ENCODE results near the gene TP53INP2. TPM values are rescaled to one million over a fixed set of nuclear protein-coding genes. Genes with fewer than 3 reads are reported as not detected.
A peak's percentile ranks its signal among the peaks of the same experiment; 100 is the strongest.

Gene TP53INP2
- total RNA-seq, 4 donors from 2014 or later, result 11.8 to 40.8 (median 36.2) TPM

DNA sequence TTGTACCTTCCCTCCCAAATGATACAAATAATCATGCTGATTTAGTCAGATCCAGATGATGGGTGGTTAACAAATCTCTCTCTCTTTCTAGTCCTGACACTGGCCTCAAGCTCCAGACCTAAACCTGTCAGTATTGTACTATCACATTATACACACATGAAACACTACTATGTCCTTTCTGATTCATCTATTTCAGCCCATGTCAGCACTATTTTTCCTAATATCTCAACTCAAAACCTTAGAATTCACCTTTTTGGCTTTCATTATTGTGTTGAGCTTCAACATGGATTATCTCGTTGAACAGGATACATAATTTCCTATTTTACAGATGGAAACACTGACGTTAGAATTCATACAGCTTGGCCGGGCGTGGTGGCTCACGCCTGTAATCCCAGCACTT lies 30.7 kb upstream of the TP53INP2 start:
- peaks cover 6 to 23% (median 13%) of the 10 kb centered on the region in 3 donors for H3K4me1 ChIP-seq
- TF ChIP-seq POLR2A (IDR thresholded peaks at IDR 0.05), result no peak
- TF ChIP-seq, protein P1, sequence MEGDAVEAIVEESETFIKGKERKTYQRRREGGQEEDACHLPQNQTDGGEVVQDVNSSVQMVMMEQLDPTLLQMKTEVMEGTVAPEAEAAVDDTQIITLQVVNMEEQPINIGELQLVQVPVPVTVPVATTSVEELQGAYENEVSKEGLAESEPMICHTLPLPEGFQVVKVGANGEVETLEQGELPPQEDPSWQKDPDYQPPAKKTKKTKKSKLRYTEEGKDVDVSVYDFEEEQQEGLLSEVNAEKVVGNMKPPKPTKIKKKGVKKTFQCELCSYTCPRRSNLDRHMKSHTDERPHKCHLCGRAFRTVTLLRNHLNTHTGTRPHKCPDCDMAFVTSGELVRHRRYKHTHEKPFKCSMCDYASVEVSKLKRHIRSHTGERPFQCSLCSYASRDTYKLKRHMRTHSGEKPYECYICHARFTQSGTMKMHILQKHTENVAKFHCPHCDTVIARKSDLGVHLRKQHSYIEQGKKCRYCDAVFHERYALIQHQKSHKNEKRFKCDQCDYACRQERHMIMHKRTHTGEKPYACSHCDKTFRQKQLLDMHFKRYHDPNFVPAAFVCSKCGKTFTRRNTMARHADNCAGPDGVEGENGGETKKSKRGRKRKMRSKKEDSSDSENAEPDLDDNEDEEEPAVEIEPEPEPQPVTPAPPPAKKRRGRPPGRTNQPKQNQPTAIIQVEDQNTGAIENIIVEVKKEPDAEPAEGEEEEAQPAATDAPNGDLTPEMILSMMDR (IDR thresholded peaks at IDR 0.05), result no peak
- H3K36me3 ChIP-seq, result no peaks in the 10 kb centered on the region
- no peak overlapping the region for H3K27ac ChIP-seq
- WGBS, 2 donors, result 83 to 87% methylated on average over 5 of the region's 5 CpGs
- H3K4me3 ChIP-seq, result no peak overlapping the region
- intact Hi-C loops (cut with DNase I), result no loop called here
- no peaks in the 10 kb centered on the region for H3K27me3 ChIP-seq
- H3K9me3 ChIP-seq, result no peaks in the 10 kb centered on the region
- DNase-seq, result no peak

DNA sequence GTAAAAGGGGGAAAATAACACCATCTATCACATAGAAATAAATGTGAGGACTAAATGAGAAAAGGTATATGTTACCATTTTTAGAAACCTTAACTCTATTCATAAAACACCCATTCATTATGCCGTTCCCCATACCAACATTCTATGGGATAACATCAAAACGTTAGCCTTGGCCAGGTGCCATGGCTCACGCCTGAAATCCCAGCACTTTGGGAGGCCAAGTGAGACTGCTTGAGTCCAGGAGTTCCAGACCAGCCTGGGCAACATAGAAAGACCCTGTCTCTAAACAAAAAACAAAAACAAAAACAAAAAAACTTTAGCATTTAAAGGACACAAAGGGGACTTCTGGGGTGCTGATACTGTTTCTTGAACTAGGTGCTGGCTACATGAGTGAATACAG lies 28.6 kb upstream of the TP53INP2 start:
- WGBS, 2 donors, result 9 to 38% methylated on average over 3 of the region's 3 CpGs
- Histone ChIP-seq H3K36me3 (no peaks in the 10 kb centered on the region), H3K4me1 (peaks cover 6 to 23% (median 13%) of the 10 kb centered on the region in 3 donors), H3K4me3 (no peak overlapping the region), H3K27ac (peak overlapping the region in 1 of 4 donors; percentile 90), H3K9me3 (no peaks in the 10 kb centered on the region), H3K27me3 (no peaks in the 10 kb centered on the region)
- intact Hi-C loops (cut with DNase I), result no loop called here
- TF ChIP-seq, protein P1 (IDR thresholded peaks at IDR 0.05), result no peak
- TF ChIP-seq POLR2A (IDR thresholded peaks at IDR 0.05), result no peak
- no peak for DNase-seq

DNA sequence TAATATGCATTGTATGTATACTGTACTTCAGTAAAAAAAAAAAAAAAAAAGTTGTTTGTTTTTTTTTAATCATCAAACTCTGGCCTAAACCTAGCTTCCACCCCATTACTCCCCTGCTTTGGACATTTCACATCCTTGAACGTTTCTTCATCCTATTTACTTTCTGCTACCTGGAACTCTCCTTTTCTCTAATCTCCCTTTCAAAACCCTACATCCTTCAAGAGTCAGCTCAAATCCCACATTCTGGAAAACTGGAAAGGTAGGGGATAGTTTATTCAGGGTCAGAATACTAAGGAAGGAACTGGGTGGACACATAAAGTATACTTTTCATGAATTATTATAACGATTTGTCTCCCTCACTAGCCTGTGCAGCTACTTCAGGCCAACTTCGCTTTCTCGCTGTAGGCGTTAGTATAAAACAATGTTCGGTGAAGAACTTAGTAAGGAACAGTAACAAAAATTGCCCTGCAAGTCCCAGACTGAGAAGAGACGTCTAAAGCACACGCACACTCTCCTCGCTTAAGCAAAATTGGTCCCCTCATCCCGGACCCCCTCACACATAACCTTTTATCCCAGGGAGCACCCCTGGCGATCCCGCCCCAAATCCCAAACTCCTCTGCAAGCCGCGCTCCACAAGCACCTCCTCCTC lies 28.0 kb upstream of the TP53INP2 start:
- WGBS, 2 donors, result 1% methylated on average over 12 to 14 of the region's 14 CpGs
- TF ChIP-seq POLR2A (IDR thresholded peaks at IDR 0.05), result no peak
- TF ChIP-seq, protein P1 (IDR thresholded peaks at IDR 0.05), result no peak
- intact Hi-C loops (cut with DNase I), result no loop called here
- H3K27me3 ChIP-seq, result no peaks in the 10 kb centered on the region
- H3K4me3 ChIP-seq, result peak overlapping the region; percentile 77 to 93 (median 89)
- H3K27ac ChIP-seq, result peak overlapping the region; percentile 84 to 93 (median 90)
- H3K36me3 ChIP-seq, result no peaks in the 10 kb centered on the region
- peaks cover 6 to 23% (median 13%) of the 10 kb centered on the region in 3 donors for H3K4me1 ChIP-seq
- DNase-seq, result no peak
- H3K9me3 ChIP-seq, result no peaks in the 10 kb centered on the region

DNA sequence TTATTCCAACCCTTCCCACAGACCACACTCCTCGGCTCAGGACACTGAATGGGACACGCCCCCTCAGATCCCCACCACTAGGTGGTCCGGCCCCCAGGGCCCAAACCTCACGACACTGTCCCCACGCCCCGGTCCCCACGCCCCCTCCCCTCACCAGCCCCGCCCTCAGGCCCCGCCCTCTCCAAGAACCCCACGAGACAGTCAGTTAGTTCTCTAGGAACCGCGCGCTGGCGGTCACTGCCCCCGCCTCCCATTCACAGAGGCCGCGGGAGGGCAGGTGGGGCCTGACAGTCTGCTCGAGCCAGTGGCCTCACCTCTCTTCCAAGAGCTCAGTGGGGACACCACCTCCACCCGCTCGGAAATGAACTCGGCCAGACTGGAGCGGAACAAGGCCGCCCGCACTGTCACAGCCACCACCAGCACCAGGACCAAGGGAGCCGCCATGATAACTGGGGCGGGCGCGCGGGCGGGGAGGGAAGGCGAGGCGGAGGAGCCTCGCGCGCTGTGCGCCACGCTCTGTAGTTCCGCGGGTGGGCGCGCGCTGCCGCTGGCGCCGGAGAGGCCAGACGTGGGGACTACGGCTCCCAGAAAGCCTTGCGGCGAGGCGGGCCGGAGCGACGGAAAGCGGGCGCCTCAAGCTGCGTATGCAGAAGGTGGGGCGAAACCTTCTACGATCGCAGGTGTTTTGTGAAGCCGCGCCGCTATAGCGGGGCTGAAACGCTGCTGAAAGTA lies 27.3 kb upstream of the TP53INP2 start, which contains the start of gene PIGU:
Gene PIGU (minus strand): TSS at position 451 of the 732 bp plus-strand sequence. CDS start 7 bp downstream, at position 444.
- H3K27me3 ChIP-seq, result no peaks in the 10 kb centered on the region
- H3K9me3 ChIP-seq, result no peaks in the 10 kb centered on the region
- 0% methylated on average over 13 to 17 of the region's 64 CpGs for WGBS, 2 donors
- H3K4me1 ChIP-seq, result peaks cover 6 to 23% (median 13%) of the 10 kb centered on the region in 3 donors
- H3K36me3 ChIP-seq, result no peaks in the 10 kb centered on the region
- TF ChIP-seq, protein P1 (IDR thresholded peaks at IDR 0.05), result peak in 4 of 6 experiments; percentile 19 to 53 (median 25)
- TF ChIP-seq POLR2A (IDR thresholded peaks at IDR 0.05), result peak in 2 of 4 donors; percentile 21 to 60
- H3K4me3 ChIP-seq, result peak within 1 kb of the TSS; percentile 77 to 93 (median 89)
- peak; percentile 67 for DNase-seq
- peak within 1 kb of the TSS; percentile 84 to 93 (median 90) for H3K27ac ChIP-seq
- intact Hi-C loops (cut with DNase I), result no loop called here

DNA sequence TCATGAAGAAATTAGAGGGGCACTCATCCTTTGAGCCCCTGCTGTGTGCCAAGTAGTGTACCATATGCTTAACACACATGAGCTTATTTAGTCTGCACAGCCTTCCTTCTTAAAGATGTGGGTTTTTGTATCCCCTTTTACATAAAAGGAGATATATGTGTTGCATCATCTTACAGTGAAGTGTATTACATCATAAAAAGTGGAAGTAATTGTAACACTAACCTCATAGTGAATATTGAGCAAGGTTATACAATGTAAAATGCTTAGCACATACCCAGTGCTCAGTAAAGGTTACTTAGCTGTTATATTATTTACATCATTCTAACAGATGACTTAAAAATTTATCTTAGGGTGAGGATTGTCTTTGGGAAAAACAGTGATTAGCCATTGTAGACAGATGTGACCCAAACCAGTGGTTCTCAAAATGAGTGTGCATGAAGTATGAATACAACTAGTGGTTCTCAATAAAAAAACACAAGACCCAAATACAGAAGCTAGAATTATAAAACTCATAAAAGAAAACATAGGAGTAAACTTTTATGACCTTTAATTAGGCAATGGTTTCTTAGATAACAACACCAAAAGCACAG lies 23.5 kb upstream of the TP53INP2 start:
- Histone ChIP-seq H3K4me3 (no peak overlapping the region), H3K4me1 (peaks cover 6 to 17% (median 10%) of the 10 kb centered on the region in 3 donors), H3K27ac (no peak overlapping the region), H3K27me3 (no peaks in the 10 kb centered on the region), H3K36me3 (no peaks in the 10 kb centered on the region), H3K9me3 (no peaks in the 10 kb centered on the region)
- DNase-seq, result no peak
- TF ChIP-seq, protein P1 (IDR thresholded peaks at IDR 0.05), result no peak
- no peak for TF ChIP-seq POLR2A (IDR thresholded peaks at IDR 0.05)
- intact Hi-C loops (cut with DNase I), result no loop called here
